GM21526 (cell line): Measurements from ENCODE around the gene AXIN2.
"Not testable (repeated sequence)": the region's sequence is repeated elsewhere in the genome, so short reads cannot be mapped to it uniquely, and the experiment has no call there.

Experiments used
- ATAC-seq: cut with Tn5 transposase; IDR thresholded peaks from one replicate; pipeline ENCODE4 v1.9.1; 2021; ENCODE audit warnings: moderate library complexity; ENCODE audit not compliant: unreplicated experiment, low FRiP score

Gene AXIN2

GRCh38 chr17:65485388-65486299, 75.8 kb downstream of the AXIN2 start:
- ATAC-seq = no peak

GRCh38 chr17:65484405-65484804, 77.0 kb downstream of the AXIN2 start:
- not testable (repeated sequence) for ATAC-seq

- no peak for ATAC-seq
Measured at GRCh38 chr17:65483438-65483837, 78.0 kb downstream of the AXIN2 start.

- no peak for ATAC-seq
Measured at GRCh38 chr17:65482201-65482600, 79.2 kb downstream of the AXIN2 start.

- no peak for ATAC-seq
Measured at GRCh38 chr17:65479282-65479681, 82.2 kb downstream of the AXIN2 start.
